ENCODE results near the gene KRTAP10-4.
"Not testable (repeated sequence)": the region's sequence is repeated elsewhere in the genome, so short reads cannot be mapped to it uniquely, and the experiment has no call there.

KRTAP10-4 gene

GRCh38 chr21:44573630-44574456 is at the start of gene KRTAP10-4:
Gene KRTAP10-4 (plus strand): TSS chr21:44573729. CDS start chr21:44573759, 30 bp downstream.
- DNase-seq: not testable (repeated sequence)

GRCh38 chr21:44524414-44525371 is 48.8 kb upstream of the KRTAP10-4 start:
- no peak for DNase-seq

- DNase-seq: no peak
These were observed 48.0 kb upstream of the KRTAP10-4 start for GRCh38 chr21:44525391-44526095.

- no peak for DNase-seq
These were observed 47.2 kb upstream of the KRTAP10-4 start for GRCh38 chr21:44526096-44526997.

- no peak for DNase-seq
These were observed 46.2 kb upstream of the KRTAP10-4 start for GRCh38 chr21:44527156-44527982.

GRCh38 chr21:44527983-44528633 is 45.4 kb upstream of the KRTAP10-4 start:
- DNase-seq: no peak

- no peak for DNase-seq
These were observed 44.9 kb upstream of the KRTAP10-4 start for GRCh38 chr21:44528634-44528995.

- no peak for DNase-seq
These were observed 44.5 kb upstream of the KRTAP10-4 start for GRCh38 chr21:44529011-44529421.

- no peak for DNase-seq
These were observed 43.9 kb upstream of the KRTAP10-4 start for GRCh38 chr21:44529503-44530125.

GRCh38 chr21:44530221-44530902 is 43.2 kb upstream of the KRTAP10-4 start:
- DNase-seq: no peak

GRCh38 chr21:44530903-44531605 is 42.5 kb upstream of the KRTAP10-4 start:
- DNase-seq: no peak

GRCh38 chr21:44531606-44532564 is 41.6 kb upstream of the KRTAP10-4 start:
- no peak for DNase-seq

GRCh38 chr21:44532712-44533111 is 40.8 kb upstream of the KRTAP10-4 start:
- no peak for DNase-seq

GRCh38 chr21:44533121-44533890 is 40.2 kb upstream of the KRTAP10-4 start:
- DNase-seq: no peak

GRCh38 chr21:44533891-44534627 is 39.5 kb upstream of the KRTAP10-4 start:
- peak in 1 of 6 experiments; percentile 26 for DNase-seq

- no peak for DNase-seq
These were observed 38.8 kb upstream of the KRTAP10-4 start for GRCh38 chr21:44534688-44535087.

Measured in stimulated activated naive CD4-positive, alpha-beta T cell (primary cell).